Measurements from ENCODE around the gene C19orf25.
"Not testable (repeated sequence)": the region's sequence is repeated elsewhere in the genome, so short reads cannot be mapped to it uniquely, and the experiment has no call there.

- TF ChIP-seq POLR2AphosphoS5, TAF1, POLR2A (IDR thresholded peaks at IDR 0.05; ENCODE audit: low read depth, low read length): not testable (repeated sequence)
These were observed 40.8 kb upstream of the C19orf25 start for GRCh38 chr19:1519802-1520201.
